GM21390 (cell line): ENCODE data around the gene PHOX2A.
"Not testable (repeated sequence)": the region's sequence is repeated elsewhere in the genome, so short reads cannot be mapped to it uniquely, and the experiment has no call there.

Experiments
- ATAC-seq: cut with Tn5 transposase; IDR thresholded peaks from one replicate; pipeline ENCODE4 v1.9.1; 2021; ENCODE audit not compliant: unreplicated experiment

PHOX2A gene

DNA sequence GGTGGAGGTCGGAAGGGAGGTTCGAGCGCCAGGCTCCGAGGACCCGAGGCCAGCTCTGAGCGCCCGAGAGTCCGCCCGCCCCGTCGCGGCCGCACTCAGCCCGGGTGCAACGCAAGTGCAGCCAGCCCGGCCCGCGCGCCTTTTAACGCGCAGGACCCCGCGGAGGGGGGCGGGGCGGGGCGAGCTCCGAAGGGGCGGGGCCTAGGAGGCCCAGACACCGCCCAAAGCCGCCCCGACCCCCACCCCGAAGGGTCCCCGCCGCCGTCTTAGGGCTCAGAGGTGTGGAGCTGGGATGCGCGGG, at the start of gene PHOX2A:
Gene PHOX2A (minus strand): TSS at position 117 of the 301 bp plus-strand sequence. CDS start 172 bp downstream, outside the sequence.
- no peak for ATAC-seq

GRCh38 chr11:72293391-72293790, 49.4 kb upstream of the PHOX2A start:
- no peak for ATAC-seq

GRCh38 chr11:72292106-72292785, 48.3 kb upstream of the PHOX2A start:
- no peak for ATAC-seq

GRCh38 chr11:72290741-72291140, 46.8 kb upstream of the PHOX2A start:
- not testable (repeated sequence) for ATAC-seq

- no peak for ATAC-seq
Observed at GRCh38 chr11:72287293-72287692, 43.3 kb upstream of the PHOX2A start.

GRCh38 chr11:72283947-72284346, 40.0 kb upstream of the PHOX2A start:
- no peak for ATAC-seq

DNA sequence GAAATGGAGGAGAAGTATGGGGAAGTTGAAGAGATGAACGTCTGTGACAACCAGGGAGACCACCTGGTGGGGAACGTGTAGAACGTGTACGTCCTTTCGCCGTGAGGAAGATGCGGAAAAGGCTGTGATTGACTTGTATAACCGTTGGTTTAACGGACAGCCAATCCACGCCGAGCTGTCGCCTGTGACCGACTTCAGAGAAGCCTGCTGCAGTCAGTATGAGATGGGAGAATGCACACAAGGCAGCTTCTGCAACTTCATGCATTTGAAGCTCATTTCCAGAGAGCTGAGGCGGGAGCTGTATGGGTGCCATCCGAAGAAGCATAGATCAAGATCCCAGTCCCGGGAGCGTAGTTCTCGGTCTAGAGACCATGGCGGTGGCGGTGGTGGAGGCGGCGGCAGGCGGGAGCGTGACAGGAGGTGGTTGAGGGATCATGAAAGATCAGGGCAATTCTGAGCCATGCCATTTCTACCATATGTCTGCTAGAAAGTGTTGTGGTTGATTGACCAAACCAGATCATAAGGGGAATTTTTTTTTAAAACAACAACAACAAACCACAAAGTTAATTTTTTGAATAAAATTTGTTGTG, 36.8 kb upstream of the PHOX2A start:
- ATAC-seq: no peak

- ATAC-seq: no peak
Observed at GRCh38 chr11:72280037-72280436, 36.1 kb upstream of the PHOX2A start.

GRCh38 chr11:72278905-72279304, 34.9 kb upstream of the PHOX2A start:
- no peak for ATAC-seq

- no peak for ATAC-seq
Observed at GRCh38 chr11:72274435-72274834, 30.5 kb upstream of the PHOX2A start.

- ATAC-seq: no peak
Observed at GRCh38 chr11:72271980-72272379, 28.0 kb upstream of the PHOX2A start.

GRCh38 chr11:72267956-72268617, 24.1 kb upstream of the PHOX2A start:
- ATAC-seq: no peak

- not testable (repeated sequence) for ATAC-seq
Observed at GRCh38 chr11:72266960-72267359, 23.0 kb upstream of the PHOX2A start.

GRCh38 chr11:72265951-72266350, 22.0 kb upstream of the PHOX2A start:
- ATAC-seq: no peak

GRCh38 chr11:72263361-72263760, 19.4 kb upstream of the PHOX2A start:
- ATAC-seq: no peak

DNA sequence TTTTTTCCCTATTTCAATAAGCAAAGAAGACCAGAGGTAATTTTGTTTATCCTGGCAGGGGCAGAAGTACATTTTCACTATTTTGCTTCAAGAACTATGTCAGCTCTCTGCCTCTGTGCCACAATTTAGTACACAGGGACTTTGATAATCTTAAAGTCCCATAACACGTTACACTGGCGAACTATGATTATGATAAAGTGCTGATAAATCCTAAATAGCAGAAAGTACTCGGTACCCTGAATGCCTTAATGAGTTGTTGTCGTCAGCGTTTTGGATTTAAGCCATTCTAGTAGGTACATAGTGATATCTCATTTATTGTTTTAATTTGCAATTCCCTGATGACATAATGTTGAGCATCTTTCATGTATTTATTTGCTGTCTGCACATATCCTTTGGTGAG, 16.6 kb upstream of the PHOX2A start:
- no peak for ATAC-seq

DNA sequence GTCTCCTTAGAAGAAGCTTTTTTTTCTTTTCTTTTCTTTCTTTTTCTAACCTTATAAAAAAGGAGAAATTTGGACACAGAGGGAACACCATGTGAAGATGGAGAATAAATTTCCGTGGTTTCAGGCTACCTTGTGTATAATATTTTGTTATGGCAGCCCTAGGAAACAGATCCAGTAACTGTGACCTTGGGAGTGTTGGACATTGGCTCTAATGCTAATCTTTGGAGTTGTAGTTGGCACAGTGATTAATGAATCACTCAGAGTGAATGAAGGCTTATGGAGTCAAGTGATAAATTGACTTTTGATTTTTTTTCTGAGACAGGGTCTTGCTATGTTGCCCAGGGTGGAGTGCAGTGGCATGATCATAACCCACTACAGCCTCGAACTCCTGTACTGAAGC, 15.5 kb upstream of the PHOX2A start:
- ATAC-seq: no peak

- ATAC-seq: no peak
Observed at GRCh38 chr11:72257570-72257969, 13.6 kb upstream of the PHOX2A start.

DNA sequence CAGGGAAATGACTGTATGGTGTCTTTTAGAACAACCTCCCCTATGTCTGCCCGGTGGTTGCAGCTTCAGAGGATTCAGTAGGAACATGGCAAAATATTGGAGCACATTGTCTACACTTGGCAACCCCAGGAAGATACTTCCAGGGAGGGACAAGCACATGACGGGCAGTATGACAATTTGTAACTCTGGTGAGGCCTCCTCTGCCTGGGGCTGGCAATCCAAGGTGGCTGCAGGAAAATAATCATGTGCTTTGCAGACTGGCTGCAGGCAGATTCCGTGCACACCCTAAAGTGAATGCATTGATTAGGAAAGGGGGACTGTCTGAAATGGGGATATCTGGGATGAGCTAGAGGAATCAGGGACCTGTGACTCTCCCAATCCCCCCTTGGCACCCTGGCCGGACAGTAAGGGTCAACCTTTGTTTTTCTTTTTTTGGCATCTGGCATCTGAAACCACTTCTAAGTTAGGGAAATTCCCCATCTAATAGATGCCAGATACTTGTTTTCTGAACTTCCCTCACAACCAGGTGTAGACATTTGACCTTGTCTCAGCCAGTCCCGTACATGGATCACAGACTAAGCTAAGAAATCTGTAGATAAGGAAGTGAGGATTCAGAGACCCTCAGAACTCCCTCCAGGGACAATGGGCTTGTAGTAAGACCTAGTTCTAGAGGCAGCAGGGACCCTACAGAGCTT, 10.5 kb upstream of the PHOX2A start:
- no peak for ATAC-seq

- no peak for ATAC-seq
Observed at GRCh38 chr11:72253392-72253791, 9.4 kb upstream of the PHOX2A start.

DNA sequence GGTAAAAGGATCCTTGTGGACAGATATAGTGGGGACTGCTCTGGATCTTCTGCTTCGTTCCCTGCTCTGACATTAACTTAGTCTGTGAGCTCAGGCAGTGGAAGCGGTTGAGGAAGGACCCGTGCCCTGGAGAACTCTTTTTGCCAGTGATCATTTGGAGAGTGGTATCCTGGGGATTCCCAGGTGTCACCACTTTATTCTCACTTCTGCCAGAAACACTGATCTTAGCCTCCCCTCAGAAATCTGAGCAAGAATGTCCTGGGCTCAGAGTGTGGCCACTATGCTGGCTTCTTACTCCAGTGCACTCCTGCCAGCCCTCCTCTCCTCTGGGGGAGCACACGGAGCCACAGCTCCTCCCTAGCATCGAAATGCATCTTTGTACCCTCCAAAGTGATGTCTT, 7.6 kb upstream of the PHOX2A start:
- no peak for ATAC-seq
